ENCODE data around the gene SLC16A9. TPM values are rescaled to one million over a fixed set of nuclear protein-coding genes. Genes with fewer than 3 reads are reported as not detected.

The SLC16A9 gene
- polyA plus RNA-seq, 1 experiment: 0.05 TPM

DNA sequence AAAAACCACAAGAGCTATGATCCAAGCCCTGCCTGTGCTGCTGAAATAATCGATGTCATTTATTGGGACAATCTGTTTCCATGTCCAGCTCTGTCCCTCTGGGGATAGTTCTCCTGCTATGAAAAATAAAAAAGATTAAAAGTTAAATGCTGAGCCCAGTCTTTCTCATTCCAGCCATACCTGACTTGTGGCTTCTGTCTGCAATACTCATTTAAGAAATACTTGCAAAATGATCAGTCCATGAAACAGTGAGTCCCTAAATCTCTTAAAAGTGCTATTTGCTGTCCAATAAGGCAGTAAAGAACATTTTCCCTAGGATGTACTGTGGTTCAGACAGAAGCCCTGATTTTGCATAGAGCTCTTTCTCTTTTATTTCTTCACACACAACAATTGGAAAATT, 91.7 kb downstream of the SLC16A9 start:
- Histone ChIP-seq H3K36me3 (ENCODE audit: control insufficient read depth, insufficient read depth, low read length) (no peaks in the 10 kb centered on the region), H3K4me3 (ENCODE audit: low read depth, low read length) (no peak overlapping the region), H3K27me3 (ENCODE audit: control insufficient read depth, insufficient read depth, low read length) (no peaks in the 10 kb centered on the region; the same call in 1 of the 2 replicates)
- DNase-seq (ENCODE audit: low read depth): no peak
- TF ChIP-seq CTCF (IDR thresholded peaks at IDR 0.05; ENCODE audit: insufficient read depth, low read depth, low read length): no peak
- ChIA-PET CTCF (interaction anchor here (0.7 to 1.6 kb wide), 2 partner anchors 8 to 12 kb away, joined by 3 to 5 read pairs; no protein-coding TSS in a partner anchor), POLR2A (no interaction called here)

DNA sequence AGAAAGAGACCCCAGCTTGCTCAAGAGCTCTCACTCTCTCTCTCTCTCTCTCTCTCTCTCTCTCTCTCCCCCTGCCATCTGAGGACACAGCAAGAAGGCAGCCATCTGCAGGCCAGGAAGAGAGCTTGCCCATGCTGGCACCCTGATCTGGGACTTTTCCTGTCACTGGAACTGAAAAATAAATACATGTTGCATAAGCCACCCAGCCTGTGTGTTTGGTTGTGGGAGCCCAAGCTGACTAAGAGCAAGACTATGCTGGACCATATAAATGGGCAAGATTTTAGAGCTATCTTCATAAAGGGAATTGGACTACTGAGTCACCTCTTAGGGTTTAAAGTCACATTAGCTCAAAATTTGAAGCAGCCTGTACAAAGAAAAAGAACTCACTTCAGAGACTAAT, 98.6 kb downstream of the SLC16A9 start:
- Histone ChIP-seq H3K27me3 (ENCODE audit: control insufficient read depth, insufficient read depth, low read length) (no peaks in the 10 kb centered on the region), H3K4me3 (ENCODE audit: low read depth, low read length) (no peak overlapping the region), H3K36me3 (ENCODE audit: control insufficient read depth, insufficient read depth, low read length) (no peaks in the 10 kb centered on the region)
- CTCF ChIA-PET: interaction anchor here (4.5 kb wide), 1 partner anchor 11 kb away, joined by 27 read pairs; no protein-coding TSS in a partner anchor
- POLR2A ChIA-PET: no interaction called here
- DNase-seq (ENCODE audit: low read depth): no peak
- TF ChIP-seq CTCF (IDR thresholded peaks at IDR 0.05; ENCODE audit: insufficient read depth, low read depth, low read length): no peak

- CTCF ChIA-PET: interaction anchor here (0.6 to 1.4 kb wide), 3 partner anchors 18 to 947 kb away, joined by 3 to 4 read pairs (median 3); no protein-coding TSS in a partner anchor
- H3K36me3 ChIP-seq (ENCODE audit: control insufficient read depth, insufficient read depth, low read length): no peaks in the 10 kb centered on the region
- DNase-seq (ENCODE audit: low read depth): no peak
- no peaks in the 10 kb centered on the region for H3K27me3 ChIP-seq (ENCODE audit: control insufficient read depth, insufficient read depth, low read length)
- POLR2A ChIA-PET: no interaction called here
- TF ChIP-seq CTCF (IDR thresholded peaks at IDR 0.05; ENCODE audit: insufficient read depth, low read depth, low read length): no peak
- H3K4me3 ChIP-seq (ENCODE audit: low read depth, low read length): no peak overlapping the region
These were observed 101.7 kb downstream of the SLC16A9 start for GRCh38 chr10:59607970-59608369.

DNA sequence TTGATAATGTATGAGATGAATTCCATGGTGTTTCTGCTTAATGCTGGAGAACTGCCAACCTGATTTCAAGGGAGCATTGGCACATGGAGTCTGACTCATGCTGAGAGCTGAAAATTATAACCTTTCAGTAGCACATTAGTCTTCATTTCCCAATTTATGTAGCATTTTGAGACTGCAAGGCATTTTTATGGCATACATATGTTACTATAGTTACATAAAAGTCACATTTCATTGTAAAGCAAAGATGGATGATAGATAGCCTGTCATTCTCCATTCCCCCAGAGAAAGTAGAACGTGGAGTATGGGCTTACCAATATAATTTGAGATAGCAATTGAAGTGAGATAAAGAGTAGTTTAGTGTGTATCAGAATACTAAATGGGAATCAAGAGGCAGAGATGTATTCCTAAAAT, 103.1 kb downstream of the SLC16A9 start:
- ChIA-PET CTCF (interaction anchor here (0.9 to 1.4 kb wide), 3 partner anchors 11 to 26 kb away, joined by 3 read pairs; no protein-coding TSS in a partner anchor), POLR2A (no interaction called here)
- DNase-seq (ENCODE audit: low read depth): no peak
- Histone ChIP-seq H3K27me3 (ENCODE audit: control insufficient read depth, insufficient read depth, low read length) (no peaks in the 10 kb centered on the region), H3K4me3 (ENCODE audit: low read depth, low read length) (no peak overlapping the region), H3K36me3 (ENCODE audit: control insufficient read depth, insufficient read depth, low read length) (no peaks in the 10 kb centered on the region)
- TF ChIP-seq CTCF (IDR thresholded peaks at IDR 0.05; ENCODE audit: insufficient read depth, low read depth, low read length): no peak

DNA sequence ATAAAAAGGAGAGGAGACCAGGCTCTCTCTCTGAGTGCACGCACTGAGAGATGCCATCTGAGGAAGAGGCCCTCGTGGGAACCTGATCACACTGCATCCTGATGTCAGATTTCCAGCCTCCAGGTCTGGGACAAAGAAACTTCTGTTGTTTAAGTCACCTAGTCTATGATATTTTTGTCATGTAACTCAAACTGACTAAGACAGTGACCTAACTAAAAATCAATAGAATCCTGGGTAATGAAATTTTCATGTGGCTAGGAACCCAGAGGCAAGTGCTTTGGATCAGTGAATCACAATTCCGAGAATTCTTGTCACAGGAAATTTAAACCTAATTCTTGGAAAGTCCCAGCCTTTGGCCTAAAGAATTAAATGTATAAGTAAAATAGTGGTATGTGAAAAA, 107.7 kb downstream of the SLC16A9 start:
- CTCF ChIA-PET: no interaction called here

More for the DNA sequence above, 107.7 kb downstream of the SLC16A9 start:
- TF ChIP-seq CTCF (IDR thresholded peaks at IDR 0.05; ENCODE audit: insufficient read depth, low read depth, low read length): no peak
- Histone ChIP-seq H3K4me3 (ENCODE audit: low read depth, low read length) (no peak overlapping the region), H3K27me3 (ENCODE audit: control insufficient read depth, insufficient read depth, low read length) (no peaks in the 10 kb centered on the region), H3K36me3 (ENCODE audit: control insufficient read depth, insufficient read depth, low read length) (no peaks in the 10 kb centered on the region)
- POLR2A ChIA-PET: no interaction called here
- DNase-seq (ENCODE audit: low read depth): no peak

Other genes with a start within 250 kb of the SLC16A9 start
- not detected in 2 replicates for gene MRLN, start 43.6 kb upstream of the SLC16A9 start, polyA plus RNA-seq (2011; rRNA removed)
- 17.2 and 28.4 TPM in 2 replicates for gene CCDC6, start 196.7 kb upstream of the SLC16A9 start, polyA plus RNA-seq (2011; rRNA removed)